Left forelimb (tissue), 1 donor: ENCODE results near the gene MED1.
A peak's percentile ranks its signal among the peaks of the same experiment; 100 is the strongest.
"Not testable (repeated sequence)": the region's sequence is repeated elsewhere in the genome, so short reads cannot be mapped to it uniquely, and the experiment has no call there.

Experiments
- DNase-seq: peaks from one replicate; pipeline ENCODE4 v3.0.0-alpha.2; 2018; ENCODE audit warnings: low spot score

The MED1 gene

GRCh38 chr17:39439868-39440267 lies 11.2 kb downstream of the MED1 start:
- not testable (repeated sequence) for DNase-seq

DNA sequence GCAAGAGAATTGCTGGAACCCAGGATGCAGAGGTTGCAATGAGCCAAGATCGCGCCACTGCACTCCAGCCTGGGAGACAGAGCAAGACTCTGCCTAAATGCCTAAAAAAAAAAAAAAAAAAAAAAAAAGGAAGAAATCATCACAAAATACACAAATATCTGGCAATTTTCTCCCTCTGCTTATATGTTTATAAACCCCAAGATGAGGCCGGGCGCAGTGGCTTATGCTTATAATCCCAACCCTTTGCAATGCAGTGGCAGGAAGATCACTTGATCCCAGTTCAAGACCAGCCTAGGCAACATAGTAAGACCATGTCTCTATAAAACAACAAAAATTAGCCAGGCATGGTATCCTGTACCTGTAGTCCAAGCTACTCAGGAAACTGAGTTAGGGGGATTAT lies 21.5 kb downstream of the MED1 start:
- DNase-seq = no peak

- no peak for DNase-seq
These were observed 34.9 kb downstream of the MED1 start for GRCh38 chr17:39416141-39416540.

GRCh38 chr17:39410279-39410678 lies 40.8 kb downstream of the MED1 start:
- DNase-seq = no peak

DNA sequence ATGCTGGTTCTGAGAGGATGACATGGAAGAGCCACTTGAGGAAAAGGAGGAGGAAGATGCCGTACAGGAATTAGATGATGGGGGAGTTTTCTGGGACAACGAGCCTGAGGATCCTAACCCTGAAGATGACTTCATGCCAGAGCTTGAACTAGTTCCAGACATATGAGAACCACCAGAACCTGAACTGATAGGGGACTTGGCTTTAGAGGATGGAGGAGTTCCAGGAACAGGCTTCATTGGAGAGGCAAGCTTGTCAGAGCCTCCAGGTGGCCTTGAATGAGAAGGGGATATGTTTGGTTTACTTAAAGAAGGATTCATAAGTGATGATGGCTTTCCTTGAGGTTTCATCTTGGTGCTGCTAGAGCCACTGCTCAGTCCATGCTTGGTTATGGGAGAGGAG lies 42.7 kb downstream of the MED1 start:
- no peak for DNase-seq

GRCh38 chr17:39406951-39407350 lies 44.1 kb downstream of the MED1 start:
- DNase-seq = no peak

DNA sequence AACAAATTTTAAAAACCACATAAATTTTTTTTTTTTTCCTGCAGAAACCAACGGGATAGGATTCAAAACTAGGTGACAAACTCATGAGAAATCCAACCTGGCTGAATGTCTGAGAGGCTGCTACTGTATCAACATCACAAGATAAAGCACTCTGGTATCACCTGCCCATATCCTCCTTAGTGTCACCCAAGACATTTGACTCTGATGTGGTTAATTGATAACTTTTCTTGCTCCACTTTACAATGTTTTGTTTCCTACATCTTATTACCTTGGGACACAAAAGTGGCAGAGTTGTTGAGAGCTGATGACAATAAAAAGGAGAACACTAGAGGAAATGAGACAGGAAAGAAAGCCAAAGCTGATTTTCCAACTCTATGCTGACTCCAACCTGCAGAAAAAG lies 45.6 kb downstream of the MED1 start:
- no peak for DNase-seq

DNA sequence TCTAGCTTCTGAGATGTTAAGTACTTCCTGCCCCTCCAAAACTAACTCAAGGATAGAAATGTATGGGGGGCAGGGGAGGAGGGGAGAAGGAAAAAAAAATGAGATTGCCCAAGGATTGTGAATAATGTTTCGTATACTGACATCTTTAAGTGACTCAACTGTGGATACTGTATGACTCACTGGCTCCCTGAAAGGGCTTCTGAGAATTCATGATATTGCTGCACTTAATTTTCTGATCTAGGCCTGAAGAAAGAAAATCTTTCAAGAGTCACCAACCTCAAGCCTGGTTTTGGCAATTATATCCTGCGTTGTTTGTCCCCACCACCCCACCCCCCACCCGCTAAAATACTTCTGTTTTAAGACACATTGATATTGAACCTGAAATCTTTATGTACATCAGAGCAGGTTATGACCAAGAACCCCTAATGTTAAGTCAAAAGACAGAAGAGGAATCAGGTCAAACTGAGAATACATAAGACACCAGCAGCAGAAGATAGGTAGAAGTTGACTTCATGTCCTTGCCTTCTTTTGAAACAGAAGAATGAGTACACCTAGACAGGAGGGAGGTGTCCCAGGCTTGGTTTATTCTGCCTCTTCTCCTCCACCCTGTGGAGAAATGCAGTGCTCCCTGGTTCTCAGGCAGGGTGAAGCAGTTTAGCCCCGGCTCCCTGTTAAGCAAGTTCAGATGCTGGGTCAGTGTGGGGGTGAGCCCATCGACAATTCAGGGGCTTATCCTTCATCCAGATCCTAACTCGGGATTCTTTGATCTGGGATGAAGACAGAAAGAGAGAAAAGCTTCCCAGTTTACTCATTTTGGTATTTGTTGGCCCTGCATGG lies 46.3 kb downstream of the MED1 start:
- DNase-seq = no peak

GRCh38 chr17:39402890-39403605 lies 48.0 kb downstream of the MED1 start:
- DNase-seq = no peak

DNA sequence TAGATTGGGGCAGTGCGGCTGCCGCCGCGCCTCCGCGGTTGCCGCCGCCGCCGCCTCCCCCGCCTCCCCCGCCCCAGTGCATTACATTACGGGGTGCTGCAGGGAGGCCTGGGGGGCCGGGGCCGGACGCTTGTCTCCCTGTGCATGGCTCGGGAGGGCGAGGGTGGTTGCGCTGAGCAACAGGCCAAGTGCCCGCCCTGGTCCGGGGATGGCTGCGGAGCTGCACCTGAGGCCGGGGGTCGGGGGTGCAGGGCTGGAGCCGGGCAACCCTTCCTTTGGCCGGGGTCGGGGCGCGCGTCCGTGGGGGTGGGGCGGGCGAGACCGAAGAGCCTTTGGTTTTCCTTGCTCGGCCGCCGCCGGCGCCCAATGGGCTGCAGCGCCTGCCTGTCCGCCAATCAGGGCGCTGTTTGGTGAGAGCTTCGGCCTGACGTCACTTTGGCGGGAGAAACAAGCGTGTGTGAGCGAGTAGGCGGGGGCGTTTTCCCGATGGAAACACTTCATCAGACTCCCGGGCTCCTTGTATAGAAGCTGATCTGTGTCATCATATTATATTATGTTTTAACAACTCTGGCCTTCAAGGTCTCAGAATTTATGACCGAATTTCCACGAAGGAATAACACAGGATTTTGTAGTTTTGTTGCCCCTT lies 48.7 kb downstream of the MED1 start:
- DNase-seq = peak; percentile 91

DNA sequence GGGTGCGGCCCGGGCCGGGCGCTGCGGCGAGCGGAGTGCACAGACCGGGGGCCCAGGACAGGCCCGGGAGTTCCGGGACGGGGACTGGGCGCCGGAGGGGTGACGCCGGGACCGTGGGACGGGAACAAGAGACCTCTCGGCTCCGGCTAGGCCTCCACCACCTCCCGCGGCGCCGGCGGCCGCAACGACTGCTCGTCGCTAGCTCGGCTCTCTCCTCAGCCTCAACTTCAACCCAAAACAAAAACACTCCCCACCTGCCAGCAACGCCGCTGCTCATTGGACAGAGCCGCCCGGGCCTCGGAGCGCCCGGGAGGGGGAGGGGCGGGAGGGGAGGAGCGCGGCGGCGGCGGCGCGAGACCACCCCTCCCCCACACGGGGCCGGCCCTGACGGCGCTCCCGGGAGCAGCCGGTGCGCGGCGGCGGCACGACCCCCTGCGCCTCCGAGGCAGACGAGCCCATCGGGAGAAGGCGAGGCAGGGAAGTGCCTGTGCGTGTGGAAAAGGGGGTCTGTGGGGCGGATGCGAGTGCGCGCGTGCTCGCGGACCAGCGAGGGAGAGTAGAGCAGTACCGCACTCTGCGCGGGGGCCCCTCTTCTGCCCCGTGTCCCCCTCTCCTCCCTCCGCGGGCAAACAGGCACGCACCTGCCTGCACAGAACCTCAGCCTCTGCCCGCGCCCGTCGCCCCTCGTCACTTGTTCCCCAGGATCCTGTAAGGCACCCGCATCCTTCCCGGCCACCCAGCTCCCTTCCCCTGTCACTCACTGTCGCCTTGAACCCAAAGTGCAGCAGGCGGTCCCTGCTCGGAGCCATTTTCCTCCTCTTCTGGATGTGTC lies 49.4 kb downstream of the MED1 start, which contains the start of gene FBXL20:
TSS of gene FBXL20 (minus strand) at position 215 of the 832 bp plus-strand sequence. CDS start 224 bp downstream, outside the sequence.
- DNase-seq = peak; percentile 96

GRCh38 chr17:39400547-39401411 lies 50.3 kb downstream of the MED1 start:
- no peak for DNase-seq

GRCh38 chr17:39399791-39400190 lies 51.3 kb downstream of the MED1 start:
- no peak for DNase-seq

DNA sequence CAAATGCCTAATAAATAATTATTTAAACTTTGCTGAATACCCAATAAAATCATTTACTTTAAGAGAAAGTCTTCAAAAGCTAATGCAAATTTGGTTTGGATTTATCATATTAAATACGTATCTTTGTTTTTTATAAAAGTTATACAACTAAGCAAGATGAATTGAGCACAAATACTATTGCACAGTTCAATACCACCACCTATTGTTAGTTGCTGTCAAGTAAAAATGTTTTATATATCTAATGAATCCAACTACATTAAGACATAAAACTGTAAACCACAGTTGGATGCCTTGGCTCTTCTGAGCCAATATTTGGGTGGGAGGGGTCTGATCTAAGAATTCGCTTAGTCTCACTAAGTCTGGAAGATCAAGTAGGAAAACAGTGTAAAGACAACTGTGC lies 57.3 kb downstream of the MED1 start:
- no peak for DNase-seq

DNA sequence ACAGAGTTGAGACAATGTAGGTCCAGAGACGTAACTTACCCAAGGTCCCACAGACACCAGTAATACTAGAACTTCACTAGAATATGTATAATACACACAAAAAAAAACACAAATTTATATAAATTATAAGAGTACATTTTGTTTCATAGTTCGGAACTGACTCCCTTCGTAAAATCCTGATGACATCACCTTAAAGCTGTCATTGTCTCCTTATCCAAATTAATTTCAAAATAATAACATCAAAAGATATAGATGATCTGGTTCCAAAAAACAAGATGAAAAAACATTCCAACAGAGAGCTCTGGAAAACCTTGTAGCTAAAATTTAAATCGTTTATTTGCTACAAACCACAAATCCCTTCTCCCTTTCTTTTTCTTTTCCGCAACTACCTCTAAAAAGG lies 59.6 kb downstream of the MED1 start:
- DNase-seq = no peak

GRCh38 chr17:39385040-39385439 lies 66.0 kb downstream of the MED1 start:
- no peak for DNase-seq

DNA sequence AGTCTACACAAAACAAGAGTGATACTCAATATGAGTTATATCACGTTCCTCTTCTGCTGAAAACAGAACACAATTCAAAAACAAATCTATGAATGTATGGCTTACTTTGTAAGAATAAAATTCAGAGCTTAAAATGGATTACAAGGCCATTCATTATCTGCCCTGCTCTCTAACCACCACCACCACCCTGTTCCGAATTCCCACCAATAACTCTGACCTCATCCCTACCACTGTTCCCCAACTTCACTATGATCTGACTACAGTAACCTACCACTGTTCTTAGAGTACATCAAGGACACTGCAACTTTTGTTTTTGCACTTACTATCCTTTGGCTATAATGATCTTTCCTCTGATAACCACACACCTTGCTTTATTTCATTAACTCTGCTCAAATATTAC lies 70.9 kb downstream of the MED1 start:
- DNase-seq = no peak

- DNase-seq = no peak
These were observed 74.6 kb downstream of the MED1 start for GRCh38 chr17:39376434-39376833.

DNA sequence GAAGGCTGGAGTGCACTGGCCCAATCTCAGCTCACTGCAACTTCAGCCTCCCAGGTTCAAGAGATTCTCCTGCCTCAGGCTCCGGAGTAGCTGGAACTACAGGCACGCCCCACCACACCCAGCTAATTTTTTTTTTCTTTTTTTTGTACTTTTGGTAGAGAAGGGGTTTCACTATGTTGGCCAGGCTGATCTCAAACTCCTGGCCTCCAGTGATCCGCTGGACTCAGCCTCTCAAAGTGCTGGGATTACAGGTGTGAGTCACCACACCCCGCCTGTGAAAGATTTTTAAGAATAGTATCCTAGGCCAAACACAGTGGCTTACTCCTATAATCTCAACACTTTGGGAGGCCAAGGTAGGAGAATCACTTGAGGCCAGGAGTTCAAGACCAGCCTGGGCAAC lies 83.3 kb downstream of the MED1 start:
- DNase-seq = not testable (repeated sequence)

GRCh38 chr17:39365872-39366271 lies 85.2 kb downstream of the MED1 start:
- DNase-seq = no peak

DNA sequence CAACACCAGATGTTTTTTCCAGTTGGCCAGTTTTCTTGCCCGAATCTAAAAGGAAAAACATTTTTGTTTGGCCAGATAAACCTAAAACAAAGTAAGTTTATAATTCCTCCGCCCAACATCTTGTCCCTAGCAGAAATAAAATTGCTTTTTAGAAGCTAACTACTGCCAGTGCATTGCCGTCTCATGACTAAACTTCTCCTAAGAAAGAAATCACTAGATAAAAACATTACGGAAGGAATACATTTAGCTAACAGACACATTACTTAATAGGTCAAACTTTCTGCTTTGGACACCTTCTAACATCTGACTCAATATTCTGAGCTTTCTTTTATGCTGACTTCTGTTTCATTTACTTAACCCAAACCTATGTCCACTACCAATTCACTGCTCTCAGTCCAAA lies 85.8 kb downstream of the MED1 start:
- DNase-seq = no peak
